Peyer's patch (tissue), 4 donors: ENCODE results near the gene TNIK.

ENCODE experiments used
- POLR2A ChIP-seq, 2 donors: fragments of 450-650 bp; IDR thresholded peaks; one replicate each; pipeline ENCODE4 v1.5.1; 2017; ENCODE audit warnings: antibody characterized with exemption in 2 of 2, mild to moderate bottlenecking in 2 of 2, moderate library complexity in 2 of 2
- TF ChIP-seq, protein P1 (sequence below), 6 experiments: fragments of 450-650 bp in 4 of 6; fragments of 200-600 bp in 2 of 6; sonication (generic) in 1 of 6; IDR thresholded peaks; one replicate each; pipeline ENCODE4 v1.5.1; 2017 to 2019; ENCODE audit warnings: antibody characterized with exemption in 6 of 6, mild to moderate bottlenecking in 3 of 6, moderate library complexity in 1 of 6

DNA sequence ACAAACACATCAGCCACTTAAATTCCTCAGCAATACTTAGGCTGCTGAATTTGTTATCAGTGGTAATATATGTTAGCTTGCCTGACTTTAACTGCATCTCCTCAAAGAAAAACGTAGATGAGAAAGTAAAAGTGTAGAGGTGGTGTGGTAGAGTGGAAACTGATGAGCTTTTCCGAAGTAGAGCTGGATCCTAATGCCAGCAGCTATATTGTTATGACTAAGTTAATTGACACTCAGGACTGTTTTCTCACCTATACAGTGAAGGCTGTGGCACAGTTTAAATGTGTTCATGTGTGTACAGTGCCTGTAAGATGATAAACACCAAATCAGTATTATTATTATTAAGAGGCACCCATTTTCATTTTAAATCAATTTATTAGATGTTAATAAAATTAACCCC lies 174.9 kb downstream of the TNIK start:
- TF ChIP-seq, protein P1, sequence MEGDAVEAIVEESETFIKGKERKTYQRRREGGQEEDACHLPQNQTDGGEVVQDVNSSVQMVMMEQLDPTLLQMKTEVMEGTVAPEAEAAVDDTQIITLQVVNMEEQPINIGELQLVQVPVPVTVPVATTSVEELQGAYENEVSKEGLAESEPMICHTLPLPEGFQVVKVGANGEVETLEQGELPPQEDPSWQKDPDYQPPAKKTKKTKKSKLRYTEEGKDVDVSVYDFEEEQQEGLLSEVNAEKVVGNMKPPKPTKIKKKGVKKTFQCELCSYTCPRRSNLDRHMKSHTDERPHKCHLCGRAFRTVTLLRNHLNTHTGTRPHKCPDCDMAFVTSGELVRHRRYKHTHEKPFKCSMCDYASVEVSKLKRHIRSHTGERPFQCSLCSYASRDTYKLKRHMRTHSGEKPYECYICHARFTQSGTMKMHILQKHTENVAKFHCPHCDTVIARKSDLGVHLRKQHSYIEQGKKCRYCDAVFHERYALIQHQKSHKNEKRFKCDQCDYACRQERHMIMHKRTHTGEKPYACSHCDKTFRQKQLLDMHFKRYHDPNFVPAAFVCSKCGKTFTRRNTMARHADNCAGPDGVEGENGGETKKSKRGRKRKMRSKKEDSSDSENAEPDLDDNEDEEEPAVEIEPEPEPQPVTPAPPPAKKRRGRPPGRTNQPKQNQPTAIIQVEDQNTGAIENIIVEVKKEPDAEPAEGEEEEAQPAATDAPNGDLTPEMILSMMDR (IDR thresholded peaks at IDR 0.05): no peak
- TF ChIP-seq POLR2A (IDR thresholded peaks at IDR 0.05): no peak
